ENCODE results near the gene ADAM12.

- TF ChIP-seq CTCF (IDR thresholded peaks at IDR 0.05; ENCODE audit: insufficient read depth, low read depth, low read length): no peak
- no peak for TF ChIP-seq EZH2 (IDR thresholded peaks at IDR 0.05; ENCODE audit: insufficient read depth, low read length)
These were observed 277.6 kb downstream of the ADAM12 start for GRCh38 chr10:126110489-126111180.

Measured in astrocyte (in vitro differentiated cells and primary cell).